SKM-1 treated with dmso at 0.1 percent for 144 hours (cell line): ENCODE measurements around the gene PHACTR3.

Source experiments
- DNase-seq: peaks from one replicate; lab custom pipeline; 2025; ENCODE audit not compliant: unreplicated experiment; lab: John Stamatoyannopoulos, UW

The PHACTR3 gene

GRCh38 chr20:59823491-59824259, 219.3 kb downstream of the PHACTR3 start:
- DNase-seq, result no peak

DNA sequence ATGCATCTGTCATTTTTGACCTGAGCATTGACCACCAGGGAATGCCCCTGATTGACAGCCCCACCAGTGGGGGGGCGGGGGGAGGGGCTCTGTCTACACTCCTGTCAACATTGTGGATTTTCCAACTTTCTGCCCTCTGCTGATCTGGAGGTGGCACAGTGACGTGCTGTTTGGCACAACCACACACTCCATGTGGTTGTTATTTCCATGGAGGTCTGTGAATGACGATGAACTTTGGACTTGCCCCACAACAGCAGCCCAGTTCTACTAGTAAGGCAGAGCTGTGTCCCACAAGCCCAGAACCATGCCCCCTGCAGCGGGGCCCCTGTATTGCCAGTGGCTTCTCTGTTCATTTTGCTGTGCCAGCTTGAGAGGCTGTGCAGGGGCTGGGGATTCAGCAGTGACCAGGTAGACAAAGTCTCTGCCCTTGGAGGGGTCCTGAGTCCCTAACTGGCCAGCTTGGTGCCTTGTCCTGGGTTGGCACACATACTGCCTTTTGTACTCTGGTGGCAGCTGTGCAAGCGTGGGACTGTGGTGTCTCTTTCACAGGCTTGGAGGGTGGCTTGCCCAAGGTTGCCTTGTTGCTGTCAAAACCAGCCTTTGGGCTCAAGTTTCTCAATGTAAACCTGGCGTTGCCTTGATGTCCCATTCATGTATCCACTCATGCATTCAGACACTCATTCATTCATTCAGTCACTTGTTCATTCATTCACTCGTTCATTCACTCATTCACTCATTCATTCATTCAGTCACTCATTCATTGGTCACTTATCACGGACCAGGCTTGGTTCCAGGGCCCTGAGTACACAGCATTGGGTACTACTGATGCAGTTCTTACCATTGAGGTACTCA, 220.6 kb downstream of the PHACTR3 start:
- no peak for DNase-seq

- no peak for DNase-seq
These were observed 221.2 kb downstream of the PHACTR3 start for GRCh38 chr20:59825563-59825920.

DNA sequence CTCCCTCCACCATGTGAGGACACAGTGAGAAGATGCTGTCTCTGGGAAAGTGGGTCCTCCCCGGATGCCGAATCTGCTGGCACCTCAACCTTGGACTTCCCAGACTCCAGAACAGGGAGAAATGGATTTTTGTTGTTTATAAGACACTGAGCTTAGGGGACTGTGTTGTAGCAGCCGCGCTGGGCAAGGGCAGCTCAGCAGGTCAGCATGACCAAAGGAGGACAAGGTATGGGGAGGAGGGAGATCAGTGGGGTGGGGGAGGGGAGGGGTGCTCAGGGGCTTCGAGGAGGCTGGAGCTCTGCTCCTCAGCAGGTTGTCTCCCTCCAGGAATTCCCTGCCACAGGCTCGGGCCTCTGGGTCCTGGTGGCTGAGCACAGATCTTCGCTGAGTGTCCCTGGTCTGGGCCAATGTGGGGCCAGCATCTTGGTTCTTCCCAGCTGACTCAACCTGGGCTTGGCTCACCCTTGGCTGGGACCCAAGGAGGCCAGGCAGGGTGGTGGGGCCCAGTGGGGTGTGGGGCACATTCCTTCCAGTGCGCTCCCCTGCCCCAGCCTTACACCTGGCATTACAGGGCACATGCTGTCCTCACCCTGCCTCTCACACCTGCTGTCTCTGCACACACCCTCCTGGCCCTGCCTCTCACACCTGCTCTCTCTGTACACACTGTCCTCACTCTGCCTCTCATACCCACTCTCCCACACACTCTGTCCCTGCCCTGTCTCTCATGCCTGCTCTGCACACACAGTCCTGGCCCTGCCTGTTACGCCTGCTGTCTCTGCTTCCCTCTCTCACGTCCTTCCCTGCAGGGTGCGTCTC, 221.8 kb downstream of the PHACTR3 start:
- DNase-seq, result no peak

- no peak for DNase-seq
These were observed 223.1 kb downstream of the PHACTR3 start for GRCh38 chr20:59827138-59828056.

GRCh38 chr20:59828125-59829053, 224.0 kb downstream of the PHACTR3 start:
- no peak for DNase-seq

DNA sequence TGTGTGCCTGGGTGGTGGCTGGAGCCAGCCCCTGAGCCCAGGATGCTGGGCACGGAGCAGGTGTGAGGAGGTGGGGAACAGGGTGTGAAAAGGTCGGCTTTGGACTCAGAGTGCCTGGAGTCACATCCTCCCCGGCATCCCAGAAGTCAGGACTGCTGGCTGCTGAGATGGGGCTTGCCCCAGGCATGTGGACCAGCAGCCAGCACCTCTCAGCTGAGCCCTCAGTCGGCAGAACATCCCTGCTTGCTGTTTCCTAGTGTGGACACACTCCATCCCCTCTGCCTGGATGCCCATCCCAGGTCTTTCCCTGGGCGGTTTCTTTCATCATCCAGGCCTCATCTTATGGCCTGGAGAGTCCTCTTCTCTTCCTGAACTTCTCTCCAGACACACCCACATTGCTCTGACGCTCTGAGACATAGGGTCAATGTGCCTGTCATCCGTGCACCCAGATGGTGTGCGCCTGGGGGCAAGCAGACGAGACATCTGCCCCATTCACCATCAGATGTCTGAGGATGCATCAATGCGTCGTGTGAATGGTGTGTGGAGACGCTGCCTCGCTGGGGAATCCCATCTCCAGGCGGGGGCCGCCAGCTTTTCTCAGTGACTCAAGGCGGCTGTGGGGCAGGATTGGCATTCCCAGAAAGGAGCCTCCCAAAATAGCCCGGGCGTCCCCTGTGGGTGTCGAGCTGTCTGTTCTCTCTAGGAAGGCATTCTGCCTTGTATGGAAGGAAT, 224.9 kb downstream of the PHACTR3 start:
- no peak for DNase-seq

DNA sequence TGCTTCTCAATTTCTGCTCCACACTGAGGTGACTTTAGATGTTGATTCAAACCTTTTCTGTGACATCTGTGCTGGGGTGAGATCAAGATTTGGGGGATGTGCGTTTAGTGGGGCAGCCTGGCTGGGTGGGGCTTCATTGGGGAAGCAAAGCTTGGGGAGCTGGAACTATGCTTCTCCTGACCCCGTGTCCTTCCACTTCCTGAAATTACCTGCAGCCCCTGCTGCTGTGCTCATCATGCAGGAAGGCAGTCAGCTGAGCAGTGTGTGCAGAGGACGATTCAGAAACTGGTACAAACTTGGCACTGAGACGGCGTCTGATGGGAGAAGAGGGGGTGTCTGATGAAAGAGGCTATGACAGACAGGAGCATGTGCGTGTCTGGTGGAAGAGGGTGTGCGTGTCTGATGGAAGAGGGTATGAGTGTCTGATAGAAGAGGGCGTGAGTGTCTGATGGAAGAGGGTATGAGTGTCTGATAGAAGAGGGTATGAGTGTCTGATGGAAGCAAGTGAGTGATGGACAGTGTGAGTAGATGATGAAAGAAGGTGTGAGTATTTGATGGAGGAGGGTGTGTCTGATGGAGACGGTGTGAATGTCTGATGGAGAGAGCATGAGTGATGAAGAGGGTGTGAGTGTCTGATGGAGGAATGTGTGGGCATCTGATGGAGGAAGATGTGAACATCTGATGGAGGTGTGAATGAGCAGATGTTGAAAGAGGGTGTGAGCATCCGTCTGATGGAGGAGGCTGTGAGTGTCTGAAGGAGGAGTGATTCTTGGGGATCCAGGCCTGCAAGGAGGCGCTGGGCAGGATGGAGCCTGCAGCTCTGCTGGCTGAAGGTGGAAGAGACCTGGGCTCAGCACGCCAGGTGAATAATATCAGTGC, 225.7 kb downstream of the PHACTR3 start:
- no peak for DNase-seq

- DNase-seq, result no peak
These were observed 226.3 kb downstream of the PHACTR3 start for GRCh38 chr20:59830665-59831023.

GRCh38 chr20:59831024-59831915, 226.9 kb downstream of the PHACTR3 start:
- DNase-seq, result no peak

GRCh38 chr20:59831916-59832270, 227.6 kb downstream of the PHACTR3 start:
- DNase-seq, result no peak

DNA sequence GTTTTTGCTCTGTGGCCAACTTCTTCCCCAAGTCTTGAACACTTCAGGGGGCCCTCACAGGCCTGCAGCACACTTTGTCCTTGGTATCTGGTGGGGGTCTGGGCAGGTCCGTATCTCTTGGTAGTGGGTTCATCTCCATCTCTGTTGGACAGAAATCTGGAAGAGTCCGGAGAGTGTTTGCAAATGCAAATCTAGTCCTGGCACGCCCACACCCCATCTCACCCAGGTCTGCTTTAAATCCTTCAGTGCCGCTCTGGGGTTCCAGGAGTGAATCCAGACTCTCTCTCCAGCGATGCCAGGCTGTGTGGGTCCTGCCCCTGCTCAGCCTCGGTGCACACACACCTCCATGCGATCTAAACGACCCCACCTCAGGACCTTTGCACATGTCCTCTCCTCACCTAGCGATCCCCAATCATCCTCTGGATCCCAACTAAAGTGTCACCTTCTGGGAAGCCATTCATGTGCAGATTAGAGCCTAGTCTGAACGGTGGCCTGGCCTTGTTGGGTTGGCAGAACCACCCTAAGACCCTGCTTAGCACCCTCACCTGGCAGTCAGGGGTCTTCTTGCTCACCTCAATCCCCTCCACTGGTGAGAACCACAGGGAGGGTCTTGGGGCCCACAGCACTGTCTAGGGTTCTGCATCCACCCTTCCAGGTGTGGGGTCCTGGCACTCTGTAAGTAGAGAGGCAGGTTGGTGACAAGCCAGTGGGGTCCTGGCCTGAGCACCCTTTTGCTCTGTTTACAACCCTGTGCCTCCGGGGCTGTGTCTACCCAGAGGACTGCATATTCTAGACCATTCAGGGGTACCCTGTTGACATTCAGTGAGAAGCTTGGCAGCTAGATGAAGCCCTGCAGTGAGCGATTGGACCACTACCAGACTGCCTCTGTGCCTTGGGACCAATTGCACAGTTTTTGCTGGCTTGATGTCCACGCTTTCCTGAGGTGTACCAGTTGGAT, 228.3 kb downstream of the PHACTR3 start:
- DNase-seq, result no peak

- DNase-seq, result no peak
These were observed 230.7 kb downstream of the PHACTR3 start for GRCh38 chr20:59835057-59835447.

GRCh38 chr20:59835448-59836395, 231.4 kb downstream of the PHACTR3 start:
- no peak for DNase-seq

DNA sequence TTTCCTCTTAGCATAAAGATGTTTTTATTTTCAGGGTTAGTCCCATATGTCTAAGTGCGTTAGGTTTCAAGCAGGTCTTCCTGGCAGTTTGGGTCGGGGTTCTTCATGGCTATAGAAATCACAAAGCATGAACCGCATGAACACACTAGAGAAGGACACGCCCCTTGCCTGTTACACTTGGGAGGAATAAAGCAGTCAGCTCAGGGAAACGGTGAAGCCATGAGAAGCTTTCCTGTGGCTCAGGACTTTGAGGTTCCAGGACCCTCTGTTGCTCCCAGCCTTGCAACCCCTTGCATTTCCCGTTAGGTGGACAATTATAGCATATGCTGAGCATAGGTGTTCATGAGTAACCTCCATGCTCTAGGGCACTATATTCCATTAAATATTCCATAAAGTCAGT, 232.4 kb downstream of the PHACTR3 start:
- DNase-seq, result no peak
